Chondrocyte (in vitro differentiated cells): Measurements from ENCODE around the gene KCNJ5. TPM values are rescaled to one million over a fixed set of nuclear protein-coding genes. Genes with fewer than 3 reads are reported as not detected.
A peak's percentile ranks its signal among the peaks of the same experiment; 100 is the strongest.

Source experiments
- DNase-seq: peaks from one replicate; pipeline ENCODE4 v3.0.0; 2021; ENCODE audit warnings: mixed read lengths, low spot score
- H3K27ac Mint-ChIP-seq: one replicate; pipeline ENCODE4 v1.8.0; 2021; ENCODE audit warnings: mild to moderate bottlenecking, moderate library complexity, mixed read lengths; ENCODE audit not compliant: unreplicated experiment
- H3K27me3 Mint-ChIP-seq: 2 replicates; pipeline ENCODE4 v1.8.0; 2021; ENCODE audit warnings: low read depth, mixed read lengths
- H3K36me3 Mint-ChIP-seq: 2 replicates; pipeline ENCODE4 v1.8.0; 2021; ENCODE audit warnings: low read depth, mixed read lengths
- H3K4me1 Mint-ChIP-seq: 2 replicates; pipeline ENCODE4 v1.8.0; 2021; ENCODE audit warnings: low read depth, mild to moderate bottlenecking, mixed read lengths
- H3K4me3 Mint-ChIP-seq: one replicate; pipeline ENCODE4 v1.8.0; 2021; ENCODE audit warnings: mild to moderate bottlenecking, moderate library complexity, mixed read lengths; ENCODE audit not compliant: unreplicated experiment
- H3K9me3 Mint-ChIP-seq: 2 replicates; pipeline ENCODE4 v1.8.0; 2021; ENCODE audit warnings: low read depth, mixed read lengths
- total RNA-seq: library from RNA; stranded (reverse); gene quantifications from 3 replicates; pipeline ENCODE4 v1.2.1, GENCODE V29; 2021
- TF ChIP-seq, protein P1 (sequence below): fragments of 200-600 bp; sonication (generic); IDR thresholded peaks from 2 replicates; pipeline ENCODE4 v1.5.0; 2021; ENCODE audit warnings: antibody characterized with exemption, mild to moderate bottlenecking, moderate library complexity

The KCNJ5 gene
- total RNA-seq, 1 donor from 2014 or later: 0.15 TPM

DNA sequence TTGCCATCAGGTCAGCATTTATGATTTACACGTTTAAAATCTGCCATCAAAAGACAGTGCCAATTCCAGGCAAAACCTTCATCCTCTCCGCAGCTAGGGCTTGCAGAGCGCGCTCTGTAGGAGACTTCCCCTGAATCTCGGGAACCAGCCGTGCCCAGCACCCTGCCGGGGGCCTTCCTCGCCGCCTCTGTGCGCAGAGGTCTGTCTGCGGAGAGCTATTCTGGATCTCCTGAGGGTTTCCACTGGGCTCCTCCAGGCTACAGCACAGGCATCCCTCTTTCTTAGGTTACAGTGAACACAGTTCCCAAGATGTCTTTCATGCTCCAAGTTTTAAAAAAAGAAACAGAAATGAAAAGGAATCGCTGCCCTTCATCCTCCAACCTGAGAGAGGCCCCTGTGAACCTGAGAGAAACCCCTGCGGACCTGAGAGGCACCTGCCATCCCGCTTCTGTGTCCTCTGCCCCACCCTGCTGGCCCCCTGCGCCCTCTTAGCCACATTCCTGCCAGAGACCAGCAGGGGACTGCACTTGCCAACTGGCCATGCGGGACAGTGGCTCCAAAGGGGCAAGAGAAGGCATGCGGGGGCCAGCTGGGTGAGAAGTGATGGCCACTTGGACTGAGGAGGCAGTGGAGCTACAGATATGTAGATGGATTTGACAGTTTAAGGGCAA lies 35.4 kb downstream of the KCNJ5 start:
- no peak for DNase-seq
- Mint-ChIP-seq H3K4me1 (peaks cover 7% of the 10 kb centered on the region), H3K27me3 (peaks cover 28% of the 10 kb centered on the region), H3K9me3 (no peaks in the 10 kb centered on the region), H3K4me3 (no peak overlapping the region), H3K27ac (no peak overlapping the region), H3K36me3 (peaks cover 2% of the 10 kb centered on the region)
- TF ChIP-seq, protein P1, sequence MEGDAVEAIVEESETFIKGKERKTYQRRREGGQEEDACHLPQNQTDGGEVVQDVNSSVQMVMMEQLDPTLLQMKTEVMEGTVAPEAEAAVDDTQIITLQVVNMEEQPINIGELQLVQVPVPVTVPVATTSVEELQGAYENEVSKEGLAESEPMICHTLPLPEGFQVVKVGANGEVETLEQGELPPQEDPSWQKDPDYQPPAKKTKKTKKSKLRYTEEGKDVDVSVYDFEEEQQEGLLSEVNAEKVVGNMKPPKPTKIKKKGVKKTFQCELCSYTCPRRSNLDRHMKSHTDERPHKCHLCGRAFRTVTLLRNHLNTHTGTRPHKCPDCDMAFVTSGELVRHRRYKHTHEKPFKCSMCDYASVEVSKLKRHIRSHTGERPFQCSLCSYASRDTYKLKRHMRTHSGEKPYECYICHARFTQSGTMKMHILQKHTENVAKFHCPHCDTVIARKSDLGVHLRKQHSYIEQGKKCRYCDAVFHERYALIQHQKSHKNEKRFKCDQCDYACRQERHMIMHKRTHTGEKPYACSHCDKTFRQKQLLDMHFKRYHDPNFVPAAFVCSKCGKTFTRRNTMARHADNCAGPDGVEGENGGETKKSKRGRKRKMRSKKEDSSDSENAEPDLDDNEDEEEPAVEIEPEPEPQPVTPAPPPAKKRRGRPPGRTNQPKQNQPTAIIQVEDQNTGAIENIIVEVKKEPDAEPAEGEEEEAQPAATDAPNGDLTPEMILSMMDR: no peak

- H3K27ac Mint-ChIP-seq: no peak overlapping the region
- no peak overlapping the region for H3K4me3 Mint-ChIP-seq
- H3K4me1 Mint-ChIP-seq: peaks cover 7% of the 10 kb centered on the region
- no peaks in the 10 kb centered on the region for H3K9me3 Mint-ChIP-seq
- TF ChIP-seq, protein P1: no peak
- peaks cover 31% of the 10 kb centered on the region for H3K27me3 Mint-ChIP-seq
- H3K36me3 Mint-ChIP-seq: peaks cover 2% of the 10 kb centered on the region
- DNase-seq: no peak
These were observed 35.9 kb downstream of the KCNJ5 start for GRCh38 chr11:128927108-128927461.

GRCh38 chr11:128927683-128928336 lies 36.7 kb downstream of the KCNJ5 start:
- Mint-ChIP-seq H3K27ac (no peak overlapping the region), H3K9me3 (no peaks in the 10 kb centered on the region), H3K4me3 (no peak overlapping the region), H3K4me1 (peaks cover 7% of the 10 kb centered on the region), H3K27me3 (peaks cover 31% of the 10 kb centered on the region), H3K36me3 (peaks cover 2% of the 10 kb centered on the region)
- DNase-seq: no peak
- TF ChIP-seq, protein P1: no peak

DNA sequence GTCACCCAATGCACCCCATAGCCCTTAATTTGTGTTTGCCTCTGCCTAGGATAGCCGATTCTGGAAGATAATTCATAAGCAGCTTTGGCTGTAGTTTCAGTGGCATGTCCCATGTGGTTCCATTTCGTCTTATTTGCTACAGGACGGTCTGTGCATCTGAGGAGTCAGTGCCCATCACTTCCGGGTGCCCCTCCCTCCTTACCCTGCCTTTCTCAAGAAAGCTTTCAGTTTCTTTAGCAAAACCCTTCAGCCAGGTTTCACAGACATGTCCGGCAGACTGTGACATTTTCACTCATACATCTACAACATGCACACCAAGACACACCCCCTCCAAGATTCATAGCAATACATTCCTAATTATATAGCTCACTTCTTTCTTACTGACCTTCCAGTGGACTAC lies 37.2 kb downstream of the KCNJ5 start:
- DNase-seq: no peak
- Mint-ChIP-seq H3K36me3 (peaks cover 2% of the 10 kb centered on the region), H3K9me3 (no peaks in the 10 kb centered on the region), H3K27ac (no peak overlapping the region), H3K4me3 (no peak overlapping the region), H3K4me1 (peaks cover 7% of the 10 kb centered on the region), H3K27me3 (peaks cover 31% of the 10 kb centered on the region)
- TF ChIP-seq, protein P1: no peak

GRCh38 chr11:128929468-128929867 lies 38.3 kb downstream of the KCNJ5 start:
- Mint-ChIP-seq H3K27me3 (peaks cover 31% of the 10 kb centered on the region), H3K27ac (peak overlapping the region; percentile 49), H3K4me3 (no peak overlapping the region), H3K36me3 (peaks cover 2% of the 10 kb centered on the region), H3K9me3 (no peaks in the 10 kb centered on the region), H3K4me1 (peaks cover 7% of the 10 kb centered on the region)
- no peak for DNase-seq
- TF ChIP-seq, protein P1: no peak
